Transverse colon (tissue), 3 donors: ENCODE measurements around the gene ZFP62.

Source experiments
- CTCF ChIP-seq, 5 experiments: fragments of 200-600 bp in 3 of 5; fragments of 450-650 bp in 2 of 5; sonication (generic) in 3 of 5; IDR thresholded peaks; 1 replicate in 2 of 5; 2 replicates in 3 of 5; pipeline ENCODE4 v1.5.1; 2016 to 2017; ENCODE audit warnings: antibody characterized with exemption in 5 of 5, inconsistent platforms in 3 of 5, mild to moderate bottlenecking in 2 of 5, moderate library complexity in 1 of 5
- POLR2A ChIP-seq: fragments of 450-650 bp; IDR thresholded peaks from one replicate; pipeline ENCODE4 v1.6.1; 2016; ENCODE audit warnings: antibody characterized with exemption, mild to moderate bottlenecking, moderate library complexity

GRCh38 chr5:180813420-180813819 is 47.7 kb downstream of the ZFP62 start:
- peak in 1 of 5 experiments; percentile 19 for TF ChIP-seq CTCF (IDR thresholded peaks at IDR 0.05)
- TF ChIP-seq POLR2A = no peak
